Activated CD4-positive, alpha-beta T cell treated with anti-CD3 and anti-CD28 coated beads, Interleukin-2, amount 50 U/mL, for 16 hours (primary cell): Measurements from ENCODE around the gene VPS35.

Experiments used
- DNase-seq: peaks from one replicate; pipeline ENCODE4 v3.0.0-alpha.2; 2020

Gene VPS35

GRCh38 chr16:46688654-46689364 lies at the start of gene VPS35:
TSS of gene VPS35 (minus strand) at chr16:46689178. CDS start at chr16:46689133, 45 bp downstream.
- peak; percentile 99 for DNase-seq

- no peak for DNase-seq
Observed at GRCh38 chr16:46737621-46738214, 48.7 kb upstream of the VPS35 start.

GRCh38 chr16:46736695-46737094 lies 47.7 kb upstream of the VPS35 start:
- no peak for DNase-seq

GRCh38 chr16:46733319-46733830 lies 44.4 kb upstream of the VPS35 start:
- no peak for DNase-seq

- no peak for DNase-seq
Observed at GRCh38 chr16:46732561-46732960, 43.6 kb upstream of the VPS35 start.

GRCh38 chr16:46731691-46732555 lies 42.9 kb upstream of the VPS35 start:
- no peak for DNase-seq

- no peak for DNase-seq
Observed at GRCh38 chr16:46730801-46731690, 42.1 kb upstream of the VPS35 start.

GRCh38 chr16:46730126-46730525 lies 41.1 kb upstream of the VPS35 start:
- no peak for DNase-seq

GRCh38 chr16:46729326-46729995 lies 40.5 kb upstream of the VPS35 start:
- DNase-seq = no peak

- DNase-seq = no peak
Observed at GRCh38 chr16:46728806-46729205, 39.8 kb upstream of the VPS35 start.

GRCh38 chr16:46727630-46728029 lies 38.7 kb upstream of the VPS35 start:
- no peak for DNase-seq

GRCh38 chr16:46727184-46727583 lies 38.2 kb upstream of the VPS35 start:
- no peak for DNase-seq

GRCh38 chr16:46721885-46722284 lies 32.9 kb upstream of the VPS35 start:
- no peak for DNase-seq

GRCh38 chr16:46720619-46721018 lies 31.6 kb upstream of the VPS35 start:
- DNase-seq = no peak

- DNase-seq = no peak
Observed at GRCh38 chr16:46719528-46719927, 30.6 kb upstream of the VPS35 start.

GRCh38 chr16:46718214-46718613 lies 29.2 kb upstream of the VPS35 start:
- no peak for DNase-seq

- DNase-seq = no peak
Observed at GRCh38 chr16:46717692-46718091, 28.7 kb upstream of the VPS35 start.

GRCh38 chr16:46715769-46716305 lies 26.9 kb upstream of the VPS35 start:
- no peak for DNase-seq

- DNase-seq = no peak
Observed at GRCh38 chr16:46714797-46715591, 26.0 kb upstream of the VPS35 start.

- no peak for DNase-seq
Observed at GRCh38 chr16:46713634-46714033, 24.7 kb upstream of the VPS35 start.

- DNase-seq = no peak
Observed at GRCh38 chr16:46712911-46713310, 23.9 kb upstream of the VPS35 start.
